H7 (cell line): ENCODE results near the gene RBM17. TPM values are rescaled to one million over a fixed set of nuclear protein-coding genes. Genes with fewer than 3 reads are reported as not detected.
"Not testable (repeated sequence)": the region's sequence is repeated elsewhere in the genome, so short reads cannot be mapped to it uniquely, and the experiment has no call there.

Experiments
- DNase-seq: peaks from one replicate; pipeline ENCODE4 v3.0.0; 2012
- H3K27me3 ChIP-seq: 2 replicates; pipeline ENCODE4 v1.6.0; 2011; ENCODE audit warnings: mild to moderate bottlenecking, low read length; ENCODE audit not compliant: control insufficient read depth, insufficient read depth
- H3K36me3 ChIP-seq: replicated peaks from 2 replicates; pipeline ENCODE4 v1.5.1; 2011; ENCODE audit warnings: low read length; ENCODE audit not compliant: control insufficient read depth, insufficient read depth
- H3K4me3 ChIP-seq: 2 replicates; pipeline ENCODE4 v1.5.1; 2011; ENCODE audit warnings: low read depth, mild to moderate bottlenecking, control low read depth, low read length, moderate library complexity; ENCODE audit not compliant: insufficient read depth
- total RNA-seq: library from RNA; depleted of rRNA; stranded (reverse); fragments of >200 nt; shearing (Covaris generic); gene quantifications from 2 replicates; pipeline ENCODE4 v1.2.3, GENCODE V29; 2014; rRNA removed

The RBM17 gene
- total RNA-seq, result 41.9 and 44.1 TPM in 2 replicates

GRCh38 chr10:6088721-6089333, at the start of gene RBM17:
Gene RBM17, plus strand, starts transcription at chr10:6089034. Its CDS starts 8,032 bp downstream, at chr10:6097066.
- Histone ChIP-seq H3K4me3 (peak within 1 kb of the TSS; percentile 89), H3K36me3 (no peaks in the 10 kb centered on the region), H3K27me3 (no peaks in the 10 kb centered on the region)
- DNase-seq, result peak; percentile 94

- H3K36me3 ChIP-seq, result no peaks in the 10 kb centered on the region
- no peak for DNase-seq
- H3K27me3 ChIP-seq, result no peaks in the 10 kb centered on the region
- H3K4me3 ChIP-seq, result no peak overlapping the region
Observed at GRCh38 chr10:6039711-6040110, 49.1 kb upstream of the RBM17 start.

- no peak for DNase-seq
- Histone ChIP-seq H3K27me3 (no peaks in the 10 kb centered on the region), H3K36me3 (no peaks in the 10 kb centered on the region), H3K4me3 (no peak overlapping the region)
Observed at GRCh38 chr10:6040205-6040604, 48.6 kb upstream of the RBM17 start.

- not testable (repeated sequence) for H3K27me3 ChIP-seq
Observed at GRCh38 chr10:6043377-6043776, 45.5 kb upstream of the RBM17 start.

GRCh38 chr10:6044060-6044459, 44.8 kb upstream of the RBM17 start:
- DNase-seq, result no peak
- H3K27me3 ChIP-seq, result no peaks in the 10 kb centered on the region

More at GRCh38 chr10:6043377-6043776, 45.5 kb upstream of the RBM17 start:
- H3K36me3 ChIP-seq, DNase-seq, H3K4me3 ChIP-seq: not testable (repeated sequence)

GRCh38 chr10:6044751-6045313, 44.0 kb upstream of the RBM17 start:
- H3K27me3 ChIP-seq, result no peaks in the 10 kb centered on the region
- no peak for DNase-seq
- no peaks in the 10 kb centered on the region for H3K36me3 ChIP-seq
- H3K4me3 ChIP-seq, result no peak overlapping the region

More at GRCh38 chr10:6044060-6044459, 44.8 kb upstream of the RBM17 start:
- H3K36me3 ChIP-seq, result no peaks in the 10 kb centered on the region
- no peak overlapping the region for H3K4me3 ChIP-seq

- Histone ChIP-seq H3K4me3 (no peak overlapping the region), H3K27me3 (no peaks in the 10 kb centered on the region), H3K36me3 (no peaks in the 10 kb centered on the region)
- no peak for DNase-seq
Observed at GRCh38 chr10:6045314-6045848, 43.5 kb upstream of the RBM17 start.

GRCh38 chr10:6045878-6046772, 42.7 kb upstream of the RBM17 start:
- DNase-seq, result no peak
- no peak overlapping the region for H3K4me3 ChIP-seq
- no peaks in the 10 kb centered on the region for H3K36me3 ChIP-seq
- H3K27me3 ChIP-seq, result no peaks in the 10 kb centered on the region

GRCh38 chr10:6046773-6047611, 41.8 kb upstream of the RBM17 start:
- no peak for DNase-seq
- H3K27me3 ChIP-seq, result no peaks in the 10 kb centered on the region
- no peak overlapping the region for H3K4me3 ChIP-seq
- no peaks in the 10 kb centered on the region for H3K36me3 ChIP-seq

- no peaks in the 10 kb centered on the region for H3K27me3 ChIP-seq
- no peak overlapping the region for H3K4me3 ChIP-seq
- H3K36me3 ChIP-seq, result no peaks in the 10 kb centered on the region
- DNase-seq, result no peak
Observed at GRCh38 chr10:6047847-6048246, 41.0 kb upstream of the RBM17 start.

- DNase-seq, result no peak
- Histone ChIP-seq H3K27me3 (no peaks in the 10 kb centered on the region), H3K36me3 (no peaks in the 10 kb centered on the region), H3K4me3 (no peak overlapping the region)
Observed at GRCh38 chr10:6048281-6049030, 40.4 kb upstream of the RBM17 start.

GRCh38 chr10:6049031-6049400, 39.8 kb upstream of the RBM17 start:
- Histone ChIP-seq H3K36me3 (no peaks in the 10 kb centered on the region), H3K4me3 (no peak overlapping the region), H3K27me3 (no peaks in the 10 kb centered on the region)
- no peak for DNase-seq

GRCh38 chr10:6050801-6051445, 37.9 kb upstream of the RBM17 start:
- no peak overlapping the region for H3K4me3 ChIP-seq
- no peaks in the 10 kb centered on the region for H3K36me3 ChIP-seq
- peak; percentile 53 for DNase-seq
- H3K27me3 ChIP-seq, result no peaks in the 10 kb centered on the region
